Naive thymus-derived CD4-positive, alpha-beta T cell (primary cell): ENCODE data around the gene IGSF9B. TPM values are rescaled to one million over a fixed set of nuclear protein-coding genes. Genes with fewer than 3 reads are reported as not detected.

Experiments
- ATAC-seq: fragments of 150-1000 bp; cut with Tn5 transposase; 2 replicates; pipeline ENCODE4 v1.10.0; 2021; ENCODE audit warnings: mild to moderate bottlenecking, moderate library complexity
- CTCF ChIA-PET: fragments of 350-600 bp; sonication (Branson Sonifier 250); formaldehyde crosslinking; loops from one replicate; lab custom pipeline; 2021; ENCODE audit warnings: antibody characterized with exemption; lab: Charles Lee
- POLR2A ChIA-PET: fragments of 350-600 bp; sonication (Branson Sonifier 250); formaldehyde crosslinking; loops from one replicate; lab custom pipeline; 2021; ENCODE audit warnings: antibody characterized with exemption, inconsistent platforms; lab: Charles Lee
- DNase-seq, 9 donors: peaks; one replicate each; pipeline versions ENCODE4 v3.0.0 to v3.0.0-alpha.2; 2020 to 2022; ENCODE audit warnings: mixed read lengths in 1 of 9
- H3K27ac ChIP-seq: one replicate; pipeline ENCODE4 v1.7.0; 2013; ENCODE audit warnings: mild to moderate bottlenecking, low read depth, low read length, moderate library complexity
- H3K27me3 ChIP-seq, 2 donors: one replicate each; pipeline ENCODE4 v1.7.0; 2013; ENCODE audit warnings: low read length in 2 of 2, mild to moderate bottlenecking in 2 of 2, moderate library complexity in 2 of 2; ENCODE audit not compliant: control insufficient read depth in 2 of 2, insufficient read depth in 2 of 2
- H3K36me3 ChIP-seq, 3 experiments: 1 replicate in 2 of 3; 2 replicates in 1 of 3; pipeline ENCODE4 v1.7.0; 2013; ENCODE audit warnings: low read length in 3 of 3, mild to moderate bottlenecking in 3 of 3, moderate library complexity in 1 of 3; ENCODE audit not compliant: insufficient read depth in 3 of 3, control insufficient read depth in 2 of 3
- H3K4me1 ChIP-seq, 2 donors: one replicate each; pipeline ENCODE4 v1.7.0; 2013; ENCODE audit warnings: low read length in 2 of 2, mild to moderate bottlenecking in 2 of 2, moderate library complexity in 1 of 2; ENCODE audit not compliant: control insufficient read depth in 2 of 2, insufficient read depth in 2 of 2
- H3K4me3 ChIP-seq: 2 replicates; pipeline ENCODE4 v1.7.0; 2013; ENCODE audit warnings: mild to moderate bottlenecking, low read length
- H3K9me3 ChIP-seq, 3 experiments: 1 replicate in 2 of 3; 2 replicates in 1 of 3; pipeline ENCODE4 v1.7.0; 2013; ENCODE audit warnings: low read length in 3 of 3; ENCODE audit not compliant: control insufficient read depth in 2 of 3
- H3K27ac Mint-ChIP-seq, 9 donors: one replicate each; pipeline ENCODE4 v1.8.0; 2020 to 2022; ENCODE audit warnings: mixed read lengths in 9 of 9, mild to moderate bottlenecking in 8 of 9, moderate library complexity in 5 of 9, inconsistent platforms in 2 of 9
- H3K27me3 Mint-ChIP-seq, 5 donors: one replicate each; pipeline ENCODE4 v1.8.0; 2021 to 2022; ENCODE audit warnings: mixed read lengths in 5 of 5, mild to moderate bottlenecking in 1 of 5
- H3K36me3 Mint-ChIP-seq, 5 donors: one replicate each; pipeline ENCODE4 v1.8.0; 2020 to 2022; ENCODE audit warnings: mixed read lengths in 5 of 5, mild to moderate bottlenecking in 3 of 5, inconsistent platforms in 1 of 5
- H3K4me1 Mint-ChIP-seq, 7 donors: one replicate each; pipeline ENCODE4 v1.8.0; 2020 to 2022; ENCODE audit warnings: mixed read lengths in 7 of 7, mild to moderate bottlenecking in 3 of 7, inconsistent platforms in 1 of 7
- H3K4me3 Mint-ChIP-seq, 10 donors: one replicate each; pipeline ENCODE4 v1.8.0; 2020 to 2022; ENCODE audit warnings: mild to moderate bottlenecking in 10 of 10, mixed read lengths in 10 of 10, moderate library complexity in 6 of 10, inconsistent platforms in 2 of 10
- H3K9me3 Mint-ChIP-seq, 11 donors: one replicate each; pipeline ENCODE4 v1.8.0; 2020 to 2022; ENCODE audit warnings: mixed read lengths in 11 of 11, mild to moderate bottlenecking in 4 of 11, inconsistent platforms in 1 of 11, moderate library complexity in 1 of 11
- intact Hi-C, 2 donors: fragments of 100-400 bp; cut with micrococcal nuclease; formaldehyde crosslinking; loops; one replicate each; pipeline ENCODE4 v1.15.1; 2023
- polyA plus RNA-seq, 2 donors: library from polyadenylated mRNA; unstranded; fragments of 300-500 nt; fragmentation: Illumina TruSeq; gene quantifications; one replicate each; pipeline ENCODE4 v1.2.3, GENCODE V29; 2021
- total RNA-seq, 6 experiments: library from RNA in 5 of 6; stranded (reverse) in 5 of 6; gene quantifications; 1 replicate in 5 of 6; 2 replicates in 1 of 6; pipeline ENCODE4 v1.2.3 and lab custom pipeline; 2021 to 2026

The IGSF9B gene
- total and polyA plus RNA-seq, 7 experiments from 2014 or later = 1.2 to 155 (median 19.3) TPM

DNA sequence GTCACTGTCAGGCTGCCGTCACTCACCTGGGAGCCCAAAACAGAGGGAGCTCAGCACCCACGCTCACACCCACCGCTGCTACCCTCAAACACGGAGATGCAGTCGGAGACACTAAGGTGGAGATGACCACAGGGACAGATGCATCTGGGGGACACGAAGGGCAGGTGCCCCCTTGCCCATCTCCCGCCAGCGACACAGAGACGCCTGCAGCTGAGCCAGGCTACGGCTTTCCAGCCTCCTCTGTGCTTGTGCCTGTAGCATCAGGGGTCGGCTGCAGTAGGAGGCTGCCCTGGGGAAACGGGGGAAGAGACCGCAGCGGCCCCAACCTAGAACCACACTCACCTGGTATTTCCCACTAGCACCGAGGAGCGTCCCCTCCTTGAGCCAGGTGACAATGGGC is 19.3 kb downstream of the IGSF9B start:
- H3K9me3 Mint-ChIP-seq = peaks cover 0 to 2% (median 0%) of the 10 kb centered on the region in 11 donors
- no peak overlapping the region for H3K27ac ChIP-seq
- peaks cover 0 to 38% (median 5%) of the 10 kb centered on the region in 7 donors for H3K4me1 Mint-ChIP-seq
- H3K27me3 ChIP-seq = no peaks in the 10 kb centered on the region
- no peak overlapping the region for H3K4me3 ChIP-seq
- no peaks in the 10 kb centered on the region for H3K9me3 ChIP-seq
- CTCF ChIA-PET = no interaction called here
- DNase-seq = no peak
- no peak overlapping the region for H3K4me3 Mint-ChIP-seq
- no peak for ATAC-seq
- H3K4me1 ChIP-seq = no peaks in the 10 kb centered on the region
- POLR2A ChIA-PET = no interaction called here
- intact Hi-C loops = no loop called here
- H3K36me3 Mint-ChIP-seq = peaks cover 0 to 43% (median 17%) of the 10 kb centered on the region in 5 donors
- no peak overlapping the region for H3K27ac Mint-ChIP-seq
- H3K27me3 Mint-ChIP-seq = no peaks in the 10 kb centered on the region
- peaks cover 0 to 54% (median 0%) of the 10 kb centered on the region in 3 experiments for H3K36me3 ChIP-seq

DNA sequence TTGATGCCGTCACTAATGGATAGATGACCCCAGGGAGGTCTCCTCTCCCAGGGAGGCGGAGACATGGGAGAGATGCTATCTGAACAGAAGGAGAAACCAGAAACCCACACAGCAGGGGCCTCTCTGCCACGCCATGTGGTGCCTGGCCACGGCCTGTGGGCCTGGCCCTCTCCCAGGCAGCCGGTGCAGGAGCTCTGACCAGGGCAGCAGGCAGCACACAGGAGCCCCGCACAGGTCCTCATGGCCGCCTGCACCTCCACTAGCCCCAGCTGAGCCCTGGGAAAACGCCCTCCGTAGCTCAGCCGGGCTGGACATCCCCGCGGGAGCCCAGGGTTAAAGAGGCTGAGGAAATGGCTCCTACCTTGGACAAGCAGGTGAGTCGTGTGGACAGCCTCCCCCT is 19.8 kb downstream of the IGSF9B start:
- Mint-ChIP-seq H3K4me1 (peaks cover 0 to 34% (median 5%) of the 10 kb centered on the region in 7 donors), H3K27ac (peak overlapping the region in 1 of 9 donors; percentile 72), H3K27me3 (no peaks in the 10 kb centered on the region), H3K4me3 (no peak overlapping the region), H3K36me3 (peaks cover 0 to 42% (median 16%) of the 10 kb centered on the region in 5 donors), H3K9me3 (peaks cover 0 to 2% (median 0%) of the 10 kb centered on the region in 11 donors)
- no peaks in the 10 kb centered on the region for H3K27me3 ChIP-seq
- no peak for DNase-seq
- no peak overlapping the region for H3K4me3 ChIP-seq
- H3K9me3 ChIP-seq = no peaks in the 10 kb centered on the region
- intact Hi-C loops = no loop called here
- POLR2A ChIA-PET = no interaction called here
- CTCF ChIA-PET = no interaction called here
- peaks cover 0 to 54% (median 0%) of the 10 kb centered on the region in 3 experiments for H3K36me3 ChIP-seq
- ATAC-seq = no peak
- no peak overlapping the region for H3K27ac ChIP-seq
- no peaks in the 10 kb centered on the region for H3K4me1 ChIP-seq

- Mint-ChIP-seq H3K27ac (peak overlapping the region in 1 of 9 donors; percentile 72), H3K36me3 (peaks cover 0 to 40% (median 12%) of the 10 kb centered on the region in 5 donors), H3K9me3 (peaks cover 0 to 2% (median 0%) of the 10 kb centered on the region in 11 donors), H3K4me3 (no peak overlapping the region), H3K4me1 (peaks cover 0 to 29% (median 4%) of the 10 kb centered on the region in 7 donors), H3K27me3 (no peaks in the 10 kb centered on the region)
- ATAC-seq (peak; percentile 10), DNase-seq (no peak)
- no peaks in the 10 kb centered on the region for H3K27me3 ChIP-seq
- no peaks in the 10 kb centered on the region for H3K9me3 ChIP-seq
- no peak overlapping the region for H3K4me3 ChIP-seq
- no peaks in the 10 kb centered on the region for H3K4me1 ChIP-seq
- no peak overlapping the region for H3K27ac ChIP-seq
- POLR2A ChIA-PET = no interaction called here
- CTCF ChIA-PET = no interaction called here
- intact Hi-C loops = no loop called here
- H3K36me3 ChIP-seq = peaks cover 0 to 54% (median 0%) of the 10 kb centered on the region in 3 experiments
Measured at GRCh38 chr11:133936592-133936991, 20.2 kb downstream of the IGSF9B start.

DNA sequence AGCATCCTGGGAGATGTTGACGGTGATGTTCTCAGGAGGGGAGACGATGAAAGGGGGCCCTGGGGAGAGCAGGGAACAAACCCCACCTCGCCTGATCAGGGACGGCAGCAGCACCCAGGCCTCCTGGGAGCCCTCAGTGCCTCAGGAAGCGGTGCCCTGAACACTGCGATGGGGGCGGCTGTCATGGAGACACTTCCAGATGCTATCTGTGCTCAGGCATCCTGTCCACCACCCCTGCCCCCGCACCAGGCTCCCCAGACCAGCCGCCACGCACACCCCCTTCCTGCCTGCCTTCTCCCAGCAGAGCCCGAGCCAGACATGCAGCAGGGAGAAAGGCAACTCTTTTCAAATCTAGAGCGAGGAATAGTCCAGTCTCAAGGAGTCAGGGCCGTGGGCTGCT is 20.6 kb downstream of the IGSF9B start:
- ATAC-seq (no peak), DNase-seq (no peak)
- intact Hi-C loops = no loop called here
- no peaks in the 10 kb centered on the region for H3K27me3 Mint-ChIP-seq
- H3K27ac ChIP-seq = no peak overlapping the region
- peaks cover 0 to 26% (median 4%) of the 10 kb centered on the region in 7 donors for H3K4me1 Mint-ChIP-seq
- H3K9me3 ChIP-seq = no peaks in the 10 kb centered on the region
- H3K4me1 ChIP-seq = no peaks in the 10 kb centered on the region
- no peak overlapping the region for H3K27ac Mint-ChIP-seq
- no peaks in the 10 kb centered on the region for H3K27me3 ChIP-seq
- H3K36me3 Mint-ChIP-seq = peaks cover 0 to 35% (median 11%) of the 10 kb centered on the region in 5 donors
- H3K4me3 Mint-ChIP-seq = no peak overlapping the region
- ChIA-PET POLR2A (no interaction called here), CTCF (no interaction called here)
- no peak overlapping the region for H3K4me3 ChIP-seq
- H3K9me3 Mint-ChIP-seq = peaks cover 0 to 2% (median 0%) of the 10 kb centered on the region in 11 donors
- H3K36me3 ChIP-seq = peaks cover 0 to 54% (median 0%) of the 10 kb centered on the region in 3 experiments

- Histone ChIP-seq H3K4me1 (no peaks in the 10 kb centered on the region), H3K9me3 (no peaks in the 10 kb centered on the region), H3K4me3 (no peak overlapping the region), H3K27ac (no peak overlapping the region), H3K27me3 (no peaks in the 10 kb centered on the region), H3K36me3 (peaks cover 0 to 54% (median 0%) of the 10 kb centered on the region in 3 experiments)
- Mint-ChIP-seq H3K9me3 (peaks cover 0 to 2% (median 0%) of the 10 kb centered on the region in 11 donors), H3K4me3 (no peak overlapping the region), H3K27me3 (no peaks in the 10 kb centered on the region), H3K36me3 (peaks cover 0 to 32% (median 11%) of the 10 kb centered on the region in 5 donors), H3K27ac (no peak overlapping the region), H3K4me1 (peaks cover 0 to 23% (median 4%) of the 10 kb centered on the region in 7 donors)
- no peak for DNase-seq
- ChIA-PET CTCF (interaction anchor here (1.0 kb wide), 1 partner anchor 12 kb away, joined by 3 read pairs; no protein-coding TSS in a partner anchor), POLR2A (interaction anchor here (1.0 kb wide), 1 partner anchor 11 kb away, joined by 3 read pairs; no protein-coding TSS in a partner anchor)
- ATAC-seq = no peak
- intact Hi-C loops = no loop called here
Measured at GRCh38 chr11:133935551-133935910, 21.2 kb downstream of the IGSF9B start.

GRCh38 chr11:133934599-133935550 is 21.9 kb downstream of the IGSF9B start:
- no peaks in the 10 kb centered on the region for H3K9me3 ChIP-seq
- H3K4me1 ChIP-seq = no peaks in the 10 kb centered on the region
- no peaks in the 10 kb centered on the region for H3K9me3 Mint-ChIP-seq
- no peak overlapping the region for H3K4me3 Mint-ChIP-seq
- intact Hi-C loops = no loop called here
- H3K27me3 Mint-ChIP-seq = no peaks in the 10 kb centered on the region
- H3K4me3 ChIP-seq = no peak overlapping the region
- H3K4me1 Mint-ChIP-seq = peaks cover 0 to 23% (median 5%) of the 10 kb centered on the region in 7 donors
- CTCF ChIA-PET = interaction anchor here (1.0 kb wide), 1 partner anchor 11 kb away, joined by 3 read pairs; no protein-coding TSS in a partner anchor
- no peaks in the 10 kb centered on the region for H3K27me3 ChIP-seq
- no peak for ATAC-seq
- POLR2A ChIA-PET = interaction anchor here (1.0 kb wide), 1 partner anchor 12 kb away, joined by 3 read pairs; no protein-coding TSS in a partner anchor
- peaks cover 0 to 27% (median 8%) of the 10 kb centered on the region in 5 donors for H3K36me3 Mint-ChIP-seq
- H3K36me3 ChIP-seq = peaks cover 0 to 54% (median 0%) of the 10 kb centered on the region in 3 experiments
- peak overlapping the region in 6 of 9 donors; percentile 20 to 78 (median 70) for H3K27ac Mint-ChIP-seq
- no peak for DNase-seq
- H3K27ac ChIP-seq = no peak overlapping the region
